Esophagus (tissue), 2 donors: ENCODE results near the gene ACTN2. TPM values are rescaled to one million over a fixed set of nuclear protein-coding genes. Genes with fewer than 3 reads are reported as not detected.

Experiments used
- H3K27ac ChIP-seq, 2 donors: one replicate each; pipeline ENCODE4 v1.5.1; 2013; ENCODE audit warnings: low read depth in 2 of 2, mild to moderate bottlenecking in 2 of 2, inconsistent platforms in 1 of 2, low read length in 1 of 2, moderate library complexity in 1 of 2
- H3K27me3 ChIP-seq, 2 donors: one replicate each; pipeline ENCODE4 v1.6.1; 2013; ENCODE audit warnings: low read length in 2 of 2, control low read depth in 1 of 2, mild to moderate bottlenecking in 1 of 2; ENCODE audit not compliant: insufficient read depth in 2 of 2, control insufficient read depth in 1 of 2
- H3K36me3 ChIP-seq, 2 donors: one replicate each; pipeline ENCODE4 v1.6.1; 2013; ENCODE audit warnings: low read length in 1 of 2; ENCODE audit not compliant: control insufficient read depth in 2 of 2, insufficient read depth in 2 of 2
- H3K4me1 ChIP-seq, 2 donors: one replicate each; pipeline ENCODE4 v1.6.1; 2013; ENCODE audit warnings: low read length in 1 of 2; ENCODE audit not compliant: control insufficient read depth in 2 of 2, insufficient read depth in 2 of 2
- H3K4me3 ChIP-seq, 2 donors: one replicate each; pipeline ENCODE4 v1.5.1; 2013; ENCODE audit warnings: low read length in 2 of 2, mild to moderate bottlenecking in 2 of 2, low read depth in 1 of 2, moderate library complexity in 1 of 2
- H3K9me3 ChIP-seq, 2 donors: one replicate each; pipeline ENCODE4 v1.6.1; 2013; ENCODE audit warnings: mild to moderate bottlenecking in 2 of 2, low read depth in 1 of 2, low read length in 1 of 2, moderate library complexity in 1 of 2; ENCODE audit not compliant: control insufficient read depth in 2 of 2, insufficient read depth in 1 of 2
- WGBS, 2 donors: extraction: QIAGEN DNeasy Blood & Tissue Kit; methylation state at CpG; one replicate each; pipeline ENCODE4 v1.1.7; 2013; 5-methylcytosine and 5-hydroxymethylcytosine counted together
- polyA plus RNA-seq, 2 donors: library from polyadenylated mRNA; stranded (reverse); fragments of 200-250 nt; gene quantifications; one replicate each; pipeline ENCODE4 v1.2.3, GENCODE V29; 2013
- donor health status: healthy with polysubstance abuse.
- donor health status: Bipolar disorder and iron deficiency.

Gene ACTN2
- polyA plus RNA-seq, 2 donors = 0.59 to 0.75 TPM

DNA sequence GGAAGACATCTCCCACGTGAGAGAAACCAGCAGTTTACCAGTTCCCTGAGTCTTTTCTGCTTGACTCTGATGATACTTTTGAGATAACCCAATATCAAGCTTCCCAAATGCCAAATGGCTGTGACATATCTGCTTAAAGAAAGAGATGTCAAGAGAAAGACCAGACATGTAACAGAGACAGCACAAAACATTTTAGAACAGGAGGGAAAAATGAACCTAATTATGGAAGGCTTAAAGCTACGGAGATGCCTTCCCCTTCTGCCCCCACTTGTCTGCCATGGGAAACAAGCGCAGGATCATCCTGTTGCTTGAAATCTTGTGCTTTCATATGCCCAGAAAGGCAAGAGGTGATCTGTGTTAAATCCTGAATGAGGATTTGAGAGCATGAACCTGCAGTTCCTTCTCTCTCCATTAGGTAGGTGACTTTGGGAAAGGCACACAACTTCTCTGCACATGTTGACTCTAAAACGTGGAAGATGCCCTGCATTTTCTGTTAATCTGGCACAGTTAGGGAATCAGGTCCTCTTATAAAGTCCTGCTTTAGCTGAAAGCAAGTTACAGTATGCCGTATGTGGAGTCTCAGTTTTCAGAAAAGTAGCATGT is 62.1 kb downstream of the ACTN2 start:
- Histone ChIP-seq H3K4me1 (peaks cover 0 to under 1% of the 10 kb centered on the region in 2 donors), H3K27ac (no peak overlapping the region), H3K4me3 (no peak overlapping the region), H3K27me3 (no peaks in the 10 kb centered on the region), H3K9me3 (no peaks in the 10 kb centered on the region), H3K36me3 (no peaks in the 10 kb centered on the region)
- WGBS, 2 donors = 63 to 72% methylated on average over 5 of the region's 5 CpGs

DNA sequence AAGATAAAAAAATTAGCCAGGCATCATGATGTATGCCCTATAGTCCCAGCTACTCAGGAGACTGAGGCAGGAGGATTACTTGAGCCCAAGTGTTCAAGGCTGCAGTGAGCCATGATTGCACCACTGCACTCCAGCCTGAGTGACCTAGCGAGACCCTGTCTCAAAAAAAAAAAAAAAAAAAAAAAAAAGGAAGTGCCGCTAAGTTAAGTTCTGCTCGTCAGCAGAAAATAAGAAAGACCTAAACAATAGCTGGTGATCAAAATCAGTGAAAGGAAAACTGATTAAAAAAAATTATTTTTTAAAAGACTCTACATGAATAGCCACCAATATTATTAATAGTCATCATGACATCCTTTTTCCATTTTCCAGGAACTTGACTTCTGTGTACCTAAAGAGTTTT is 64.6 kb downstream of the ACTN2 start:
- H3K4me3 ChIP-seq = no peak overlapping the region
- H3K4me1 ChIP-seq = peaks cover 0 to 2% of the 10 kb centered on the region in 2 donors
- H3K27ac ChIP-seq = no peak overlapping the region
- no peaks in the 10 kb centered on the region for H3K9me3 ChIP-seq
- 77% methylated on average over 3 of the region's 3 CpGs for WGBS, 2 donors
- H3K36me3 ChIP-seq = no peaks in the 10 kb centered on the region
- no peaks in the 10 kb centered on the region for H3K27me3 ChIP-seq

DNA sequence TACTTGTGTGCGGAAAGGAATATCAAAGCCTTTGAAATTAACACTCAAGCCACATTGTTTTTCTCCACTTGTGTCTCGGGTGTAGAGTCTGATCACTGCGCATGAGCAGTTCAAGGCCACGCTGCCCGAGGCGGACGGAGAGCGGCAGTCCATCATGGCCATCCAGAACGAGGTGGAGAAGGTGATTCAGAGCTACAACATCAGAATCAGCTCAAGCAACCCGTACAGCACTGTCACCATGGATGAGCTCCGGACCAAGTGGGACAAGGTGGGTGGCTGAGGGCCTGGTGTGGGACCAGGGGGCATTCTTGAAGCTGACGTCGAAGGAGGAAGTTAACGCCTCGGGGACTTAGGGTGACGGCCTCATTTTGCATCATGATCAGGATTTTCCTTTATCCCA is 65.1 kb downstream of the ACTN2 start:
- Histone ChIP-seq H3K9me3 (no peaks in the 10 kb centered on the region), H3K36me3 (no peaks in the 10 kb centered on the region), H3K27ac (no peak overlapping the region), H3K27me3 (no peaks in the 10 kb centered on the region), H3K4me1 (peaks cover 0 to 2% of the 10 kb centered on the region in 2 donors), H3K4me3 (no peak overlapping the region)
- WGBS, 2 donors = 83 to 85% methylated on average over 16 of the region's 16 CpGs

DNA sequence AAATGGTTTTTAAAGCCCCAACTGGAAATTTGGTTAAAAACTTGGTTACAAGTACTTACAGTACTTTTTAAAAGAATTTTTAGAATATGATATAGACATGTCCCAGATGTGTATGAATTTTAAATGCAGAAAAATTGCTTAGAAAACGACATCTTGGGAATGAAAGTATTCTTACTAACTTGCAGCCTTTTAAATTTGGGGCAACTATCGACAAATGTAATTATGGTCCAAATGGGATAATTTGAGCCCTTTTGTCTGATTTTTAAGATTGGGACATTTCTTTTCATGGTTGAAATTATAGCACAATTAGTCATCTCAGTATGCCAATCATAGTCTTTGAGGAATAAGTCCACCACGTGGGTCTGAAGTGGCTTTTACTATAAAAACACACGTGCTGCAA is 65.6 kb downstream of the ACTN2 start:
- WGBS, 2 donors = 64 to 72% methylated on average over 4 of the region's 4 CpGs
- Histone ChIP-seq H3K36me3 (no peaks in the 10 kb centered on the region), H3K4me3 (no peak overlapping the region), H3K27me3 (no peaks in the 10 kb centered on the region), H3K27ac (no peak overlapping the region), H3K4me1 (peaks cover 0 to 2% of the 10 kb centered on the region in 2 donors), H3K9me3 (no peaks in the 10 kb centered on the region)

DNA sequence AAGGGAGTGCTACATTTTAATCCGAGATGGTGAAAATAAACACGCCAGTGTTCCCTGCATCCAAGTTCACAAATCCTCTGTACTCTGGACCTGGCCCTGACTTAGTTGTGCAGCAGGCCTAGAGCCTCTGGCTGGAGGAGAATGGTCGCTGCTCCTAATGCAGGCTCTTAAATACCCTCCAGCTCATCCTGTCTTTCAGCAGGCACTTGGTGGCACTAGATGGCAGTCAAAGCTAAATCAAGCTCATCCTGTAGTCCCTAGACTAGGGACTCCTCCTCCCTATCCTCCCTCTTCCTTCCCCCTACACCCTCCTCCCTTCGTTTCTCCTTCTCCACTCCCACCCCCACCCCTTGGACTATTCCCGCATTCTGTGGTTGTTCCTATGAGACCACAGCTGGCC is 67.2 kb downstream of the ACTN2 start:
- WGBS, 2 donors = 58 to 69% methylated on average over 5 of the region's 5 CpGs
- H3K4me3 ChIP-seq = no peak overlapping the region
- H3K36me3 ChIP-seq = no peaks in the 10 kb centered on the region
- H3K27ac ChIP-seq = no peak overlapping the region
- H3K27me3 ChIP-seq = no peaks in the 10 kb centered on the region
- peaks cover 0 to 2% of the 10 kb centered on the region in 2 donors for H3K4me1 ChIP-seq
- no peaks in the 10 kb centered on the region for H3K9me3 ChIP-seq

DNA sequence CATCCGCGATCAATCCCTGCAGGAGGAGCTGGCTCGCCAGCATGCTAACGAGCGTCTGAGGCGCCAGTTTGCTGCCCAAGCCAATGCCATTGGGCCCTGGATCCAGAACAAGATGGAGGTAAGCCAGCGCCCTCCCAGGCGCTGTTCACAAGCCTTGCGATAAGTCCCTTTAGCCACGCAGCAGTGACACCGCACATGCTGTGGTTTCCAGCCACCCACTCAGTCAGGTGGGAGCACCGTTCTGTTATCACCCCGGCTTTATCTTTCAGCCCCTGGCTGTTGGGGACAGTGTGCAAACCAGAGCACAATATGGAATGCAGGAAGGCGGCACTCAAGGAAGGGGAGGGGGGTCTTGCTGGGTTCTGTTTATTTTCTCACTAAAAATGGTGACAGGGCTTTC is 67.7 kb downstream of the ACTN2 start:
- H3K27me3 ChIP-seq = no peaks in the 10 kb centered on the region
- WGBS, 2 donors = 88 to 90% methylated on average over 14 of the region's 14 CpGs
- peaks cover 0 to 2% of the 10 kb centered on the region in 2 donors for H3K4me1 ChIP-seq
- H3K4me3 ChIP-seq = no peak overlapping the region
- no peaks in the 10 kb centered on the region for H3K36me3 ChIP-seq
- no peak overlapping the region for H3K27ac ChIP-seq
- no peaks in the 10 kb centered on the region for H3K9me3 ChIP-seq

DNA sequence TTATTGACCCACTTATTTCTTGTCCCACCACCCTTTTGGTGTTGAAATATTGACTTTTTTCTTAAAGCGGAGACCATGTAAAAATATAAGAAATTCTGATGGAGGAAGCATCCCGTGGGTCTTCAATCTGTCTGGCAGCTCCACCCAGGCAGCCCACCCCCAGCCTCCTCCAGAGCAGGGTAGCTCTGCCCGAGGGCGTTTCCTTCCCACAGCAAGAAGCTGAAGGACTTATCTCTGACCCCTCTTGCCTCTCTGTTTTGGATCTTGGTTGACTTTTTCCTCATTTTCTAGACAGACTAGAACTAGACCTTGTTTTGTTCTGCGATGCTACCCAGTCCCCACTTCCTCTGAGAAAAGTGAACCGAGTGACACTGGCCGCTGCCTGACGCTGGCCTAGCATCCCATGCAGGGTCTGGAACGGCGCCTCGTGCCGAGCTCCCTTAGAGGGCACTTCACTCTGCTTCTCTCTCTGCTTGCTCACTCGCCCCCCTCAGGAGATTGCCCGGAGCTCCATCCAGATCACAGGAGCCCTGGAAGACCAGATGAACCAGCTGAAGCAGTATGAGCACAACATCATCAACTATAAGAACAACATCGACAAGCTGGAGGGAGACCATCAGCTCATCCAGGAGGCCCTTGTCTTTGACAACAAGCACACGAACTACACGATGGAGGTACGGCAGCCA is 68.4 kb downstream of the ACTN2 start:
- H3K4me3 ChIP-seq = no peak overlapping the region
- no peaks in the 10 kb centered on the region for H3K27me3 ChIP-seq
- H3K4me1 ChIP-seq = peaks cover 2% of the 10 kb centered on the region in 2 donors
- 90 to 92% methylated on average over 18 of the region's 18 CpGs for WGBS, 2 donors
- H3K9me3 ChIP-seq = no peaks in the 10 kb centered on the region
- H3K36me3 ChIP-seq = no peaks in the 10 kb centered on the region
- H3K27ac ChIP-seq = no peak overlapping the region

DNA sequence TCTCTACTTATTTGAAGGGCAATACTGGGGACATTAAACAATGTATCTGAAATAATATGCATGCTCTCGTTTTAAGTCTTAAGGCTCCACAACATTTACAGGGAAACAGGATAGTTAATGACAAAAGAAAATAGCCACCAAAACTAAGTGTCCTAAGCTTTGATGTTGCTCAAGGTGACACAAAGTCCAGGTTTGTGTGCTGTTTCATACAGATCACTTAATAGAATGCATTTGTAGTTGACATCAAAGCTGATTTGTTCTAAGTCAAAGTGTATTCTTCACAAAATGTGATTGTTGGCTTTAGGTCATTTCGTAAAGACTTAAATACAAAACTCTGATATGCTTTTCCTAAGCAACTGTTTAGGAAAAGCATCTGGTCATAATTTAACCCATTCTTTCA is 71.3 kb downstream of the ACTN2 start:
- H3K9me3 ChIP-seq = no peaks in the 10 kb centered on the region
- WGBS, 2 donors = 81 to 89% methylated on average over 2 of the region's 2 CpGs
- H3K36me3 ChIP-seq = no peaks in the 10 kb centered on the region
- peaks cover 2% of the 10 kb centered on the region in 2 donors for H3K4me1 ChIP-seq
- no peak overlapping the region for H3K4me3 ChIP-seq
- no peak overlapping the region for H3K27ac ChIP-seq
- H3K27me3 ChIP-seq = no peaks in the 10 kb centered on the region

DNA sequence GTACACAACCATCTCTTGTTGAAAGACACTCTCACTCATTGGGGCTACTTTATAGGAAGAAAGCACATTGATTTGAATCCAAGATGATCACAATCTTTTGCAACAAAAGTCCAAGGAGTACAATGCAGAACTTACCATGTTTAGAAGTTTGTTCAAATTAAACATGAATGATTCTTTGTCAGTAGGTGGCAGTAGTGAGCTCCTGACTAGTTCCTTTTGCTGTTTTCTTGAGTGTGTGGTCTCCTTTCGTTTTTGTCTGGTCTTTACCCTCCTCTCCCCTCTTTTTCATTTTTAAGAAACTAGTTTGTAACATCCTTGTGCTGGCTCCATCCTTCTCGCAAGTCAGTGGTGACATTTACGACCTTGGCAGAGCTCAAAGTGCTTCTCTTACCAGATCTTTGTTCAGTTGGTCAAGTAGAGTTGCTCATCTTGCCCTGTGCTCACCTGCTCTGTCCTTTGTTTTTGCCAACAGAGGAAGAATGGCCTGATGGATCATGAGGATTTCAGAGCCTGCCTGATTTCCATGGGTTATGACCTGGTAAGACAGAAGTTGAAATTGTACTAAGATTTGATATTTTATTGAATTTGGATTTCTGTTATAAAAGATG is 73.1 kb downstream of the ACTN2 start:
- Histone ChIP-seq H3K36me3 (no peaks in the 10 kb centered on the region), H3K4me3 (no peak overlapping the region), H3K4me1 (peaks cover 0 to 2% of the 10 kb centered on the region in 2 donors), H3K9me3 (no peaks in the 10 kb centered on the region), H3K27me3 (no peaks in the 10 kb centered on the region), H3K27ac (no peak overlapping the region)
- WGBS, 2 donors = 52 to 53% methylated on average over 3 of the region's 3 CpGs
